ENCODE measurements around the gene ZBTB46. TPM values are rescaled to one million over a fixed set of nuclear protein-coding genes. Genes with fewer than 3 reads are reported as not detected.
"Not testable (repeated sequence)": the region's sequence is repeated elsewhere in the genome, so short reads cannot be mapped to it uniquely, and the experiment has no call there.

ZBTB46 gene
- total and polyA plus RNA-seq, 5 experiments from 2014 or later = 0.06 to 0.08 (median 0.06) TPM; not detected in 2

DNA sequence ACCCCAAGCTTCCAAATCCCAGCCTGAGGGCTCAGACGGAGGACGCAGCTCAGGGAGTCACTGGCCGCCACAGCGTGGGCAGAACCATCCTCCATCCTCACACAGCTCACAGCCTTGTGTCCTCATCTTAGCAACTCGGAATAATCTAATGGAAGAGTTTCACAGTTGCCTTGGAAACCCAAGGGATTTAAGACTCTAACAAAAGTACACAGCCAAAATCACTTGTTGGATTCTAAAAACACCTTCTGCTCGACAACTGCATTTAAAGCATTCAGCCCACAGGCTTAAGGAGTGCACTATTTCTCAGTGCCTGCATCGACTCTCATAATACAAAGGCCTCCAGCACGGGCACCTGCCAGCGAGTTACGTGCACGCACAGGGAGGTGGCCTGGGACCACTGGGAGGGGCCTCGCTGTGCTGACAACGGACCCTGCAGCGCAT lies 45.4 kb downstream of the ZBTB46 start:
- ATAC-seq (no peak), DNase-seq (no peak)
- Mint-ChIP-seq H3K4me1 (peaks cover 8 to 24% (median 16%) of the 10 kb centered on the region in 4 donors), H3K9me3 (no peaks in the 10 kb centered on the region), H3K36me3 (no peaks in the 10 kb centered on the region), H3K27ac (peak overlapping the region in 3 of 10 donors; percentile 16 to 69 (median 49)), H3K27me3 (no peaks in the 10 kb centered on the region), H3K4me3 (no peak overlapping the region)
- POLR2A ChIA-PET = interaction anchor here (0.5 to 1.7 kb wide), 6 partner anchors 35 to 248 kb away, joined by 3 to 10 read pairs (median 4); partner anchors contain the start of genes ARFRP1, PTK6, TPD52L2 and ZGPAT

DNA sequence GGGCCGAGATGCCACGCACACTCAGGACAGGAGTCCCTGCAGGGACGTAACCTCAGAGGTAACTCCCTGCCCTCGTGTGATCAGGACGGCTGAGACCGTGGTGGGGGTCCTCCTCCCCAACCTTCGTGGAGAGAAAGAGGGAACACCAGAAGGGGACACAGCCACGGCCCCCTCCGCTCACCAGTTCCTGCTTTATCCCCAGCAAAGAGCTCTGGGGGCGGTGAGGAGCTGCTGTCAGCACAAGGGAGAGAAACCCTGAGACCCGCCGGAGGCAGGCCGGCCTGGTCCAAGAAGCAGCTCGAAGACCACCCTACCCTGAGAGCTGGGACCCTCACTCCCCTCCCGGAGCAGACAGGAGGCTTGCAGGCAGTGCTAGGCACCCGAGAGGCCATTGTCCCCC lies 47.1 kb downstream of the ZBTB46 start:
- POLR2A ChIA-PET = interaction anchor here (0.5 to 2.8 kb wide), 5 partner anchors 45 to 162 kb away, joined by 3 to 14 read pairs (median 3); partner anchors contain the start of genes GMEB2, LIME1, SLC2A4RG and TPD52L2

DNA sequence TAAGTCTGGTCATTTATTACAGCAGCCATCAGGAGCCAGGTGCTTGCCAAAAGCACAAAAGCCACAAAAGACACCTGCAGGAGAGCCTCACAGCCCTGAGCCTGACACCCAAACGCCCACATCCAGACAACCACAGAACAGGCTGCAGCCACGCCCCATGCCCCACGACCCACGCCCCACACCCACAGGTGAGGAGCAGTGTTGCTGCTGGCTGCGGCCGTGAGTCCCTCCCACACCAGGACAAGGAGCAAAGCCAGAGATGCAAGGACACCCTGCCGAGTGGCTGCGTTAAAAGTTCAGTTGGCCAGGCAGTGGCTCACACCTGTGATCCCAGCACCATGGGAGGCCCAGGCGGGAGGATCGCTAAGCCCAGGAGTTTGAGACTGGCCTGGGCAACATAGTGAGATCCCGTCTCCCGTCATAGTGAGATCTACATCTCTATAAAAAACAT lies 48.5 kb downstream of the ZBTB46 start:
- peak overlapping the region; percentile 38 to 93 (median 76) for H3K27ac Mint-ChIP-seq
- DNase-seq (peak in 2 of 10 donors; percentile 19 to 33), ATAC-seq (peak; percentile 31 to 37)
- H3K27me3 Mint-ChIP-seq = no peaks in the 10 kb centered on the region
- no peaks in the 10 kb centered on the region for H3K9me3 Mint-ChIP-seq
- H3K4me1 Mint-ChIP-seq = peaks cover 8 to 28% (median 17%) of the 10 kb centered on the region in 4 donors
- H3K4me3 Mint-ChIP-seq = peak overlapping the region in 5 of 10 donors; percentile 52 to 80 (median 69)
- no peaks in the 10 kb centered on the region for H3K36me3 Mint-ChIP-seq
- POLR2A ChIA-PET = interaction anchor here (1.3 to 2.8 kb wide), 4 partner anchors 41 to 75 kb away, joined by 4 to 14 read pairs (median 12); partner anchors contain the start of genes ARFRP1, LIME1, SLC2A4RG and ZGPAT

More for the DNA sequence above, 47.1 kb downstream of the ZBTB46 start:
- ATAC-seq = no peak
- Mint-ChIP-seq H3K27ac (no peak overlapping the region), H3K4me3 (no peak overlapping the region), H3K4me1 (peaks cover 8 to 28% (median 17%) of the 10 kb centered on the region in 4 donors), H3K27me3 (no peaks in the 10 kb centered on the region), H3K36me3 (no peaks in the 10 kb centered on the region), H3K9me3 (no peaks in the 10 kb centered on the region)
- DNase-seq = no peak

DNA sequence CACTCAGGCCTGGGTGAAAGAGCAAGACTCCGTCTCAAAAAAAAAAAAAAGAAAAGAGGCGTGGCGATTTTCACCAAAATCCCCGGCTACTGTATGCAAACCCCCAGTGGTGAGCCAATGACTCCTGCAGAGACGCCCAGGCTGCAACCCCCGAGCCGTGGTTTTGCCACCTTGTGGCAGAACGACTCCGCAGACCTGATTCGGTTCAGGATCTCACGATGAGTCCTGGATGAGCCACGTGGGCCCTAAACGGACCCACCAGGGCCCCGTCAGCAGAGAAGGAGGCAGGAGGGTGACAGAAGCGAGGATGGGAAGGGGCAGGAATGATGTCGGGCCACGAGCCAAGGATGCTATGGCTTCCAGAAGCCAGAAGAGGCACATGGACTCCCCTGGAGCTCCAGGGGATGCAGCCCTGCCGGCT lies 49.0 kb downstream of the ZBTB46 start:
- Mint-ChIP-seq H3K36me3 (no peaks in the 10 kb centered on the region), H3K9me3 (no peaks in the 10 kb centered on the region), H3K4me1 (peaks cover 8 to 28% (median 17%) of the 10 kb centered on the region in 4 donors), H3K27ac (peak overlapping the region; percentile 44 to 93 (median 84)), H3K4me3 (peak overlapping the region; percentile 22 to 80 (median 65)), H3K27me3 (no peaks in the 10 kb centered on the region)
- DNase-seq = peak; percentile 21 to 88 (median 70)
- POLR2A ChIA-PET = interaction anchor here (0.6 to 2.8 kb wide), 6 partner anchors 10 to 79 kb away, joined by 3 to 14 read pairs (median 8); partner anchors contain the start of genes ABHD16B, ARFRP1, LIME1 and SLC2A4RG
- ATAC-seq = peak; percentile 94 to 97

DNA sequence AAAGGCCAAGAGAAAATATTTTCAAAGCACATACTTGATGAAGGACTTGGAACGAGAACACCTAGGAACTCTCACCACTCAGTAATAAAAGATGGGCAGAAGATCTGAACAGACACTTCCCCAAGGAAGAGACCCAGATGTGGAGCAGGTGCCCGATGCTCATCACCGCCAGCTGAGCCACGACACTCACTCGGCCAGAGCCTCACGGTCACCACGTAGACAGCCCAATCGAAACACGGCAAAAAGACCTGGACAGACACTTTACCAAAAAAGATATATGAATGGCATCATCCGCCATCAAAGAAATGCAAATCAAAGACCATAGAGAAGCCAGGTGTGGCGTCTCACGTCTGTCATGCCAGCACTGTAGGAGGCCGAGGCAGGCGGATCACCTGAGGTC lies 49.9 kb downstream of the ZBTB46 start:
- H3K27me3 Mint-ChIP-seq = no peaks in the 10 kb centered on the region
- ATAC-seq = no peak
- POLR2A ChIA-PET = interaction anchor here (0.6 to 2.8 kb wide), 5 partner anchors 9 to 227 kb away, joined by 3 to 14 read pairs (median 12); partner anchors contain the start of genes ARFRP1, LIME1, SLC2A4RG and ZGPAT
- peak overlapping the region in 5 of 10 donors; percentile 9 to 60 (median 40) for H3K4me3 Mint-ChIP-seq
- no peaks in the 10 kb centered on the region for H3K36me3 Mint-ChIP-seq
- H3K4me1 Mint-ChIP-seq = peaks cover 8 to 24% (median 17%) of the 10 kb centered on the region in 4 donors
- no peaks in the 10 kb centered on the region for H3K9me3 Mint-ChIP-seq
- DNase-seq = no peak
- H3K27ac Mint-ChIP-seq = peak overlapping the region in 4 of 10 donors; percentile 19 to 69 (median 39)

DNA sequence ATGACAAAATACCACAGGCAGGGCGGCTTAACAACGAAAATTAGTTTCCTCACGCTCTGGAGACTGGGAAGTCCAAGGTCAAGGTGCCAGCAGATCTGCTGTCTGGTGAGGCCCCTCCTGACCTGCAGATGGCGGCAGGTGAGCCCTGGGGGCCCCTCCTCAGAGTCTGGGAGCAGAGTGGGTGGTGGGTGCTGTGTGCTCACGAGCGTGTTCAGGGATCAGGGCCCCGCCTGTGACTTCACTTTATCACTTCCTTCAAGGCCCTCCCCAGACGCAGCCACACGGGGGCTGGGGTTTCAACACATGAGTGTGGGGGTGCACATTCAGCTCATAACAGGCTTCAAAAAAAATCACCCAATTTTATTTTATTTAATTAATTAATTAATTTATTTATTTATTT lies 52.2 kb downstream of the ZBTB46 start:
- Mint-ChIP-seq H3K36me3 (no peaks in the 10 kb centered on the region), H3K27me3 (no peaks in the 10 kb centered on the region), H3K9me3 (no peaks in the 10 kb centered on the region), H3K4me3 (no peak overlapping the region), H3K4me1 (peaks cover 8 to 35% (median 18%) of the 10 kb centered on the region in 4 donors), H3K27ac (no peak overlapping the region)
- POLR2A ChIA-PET = interaction anchor here (1.1 to 1.4 kb wide), 2 partner anchors 28 to 42 kb away, joined by 3 to 7 read pairs; partner anchors contain the start of gene LIME1
- DNase-seq = no peak
- no peak for ATAC-seq

DNA sequence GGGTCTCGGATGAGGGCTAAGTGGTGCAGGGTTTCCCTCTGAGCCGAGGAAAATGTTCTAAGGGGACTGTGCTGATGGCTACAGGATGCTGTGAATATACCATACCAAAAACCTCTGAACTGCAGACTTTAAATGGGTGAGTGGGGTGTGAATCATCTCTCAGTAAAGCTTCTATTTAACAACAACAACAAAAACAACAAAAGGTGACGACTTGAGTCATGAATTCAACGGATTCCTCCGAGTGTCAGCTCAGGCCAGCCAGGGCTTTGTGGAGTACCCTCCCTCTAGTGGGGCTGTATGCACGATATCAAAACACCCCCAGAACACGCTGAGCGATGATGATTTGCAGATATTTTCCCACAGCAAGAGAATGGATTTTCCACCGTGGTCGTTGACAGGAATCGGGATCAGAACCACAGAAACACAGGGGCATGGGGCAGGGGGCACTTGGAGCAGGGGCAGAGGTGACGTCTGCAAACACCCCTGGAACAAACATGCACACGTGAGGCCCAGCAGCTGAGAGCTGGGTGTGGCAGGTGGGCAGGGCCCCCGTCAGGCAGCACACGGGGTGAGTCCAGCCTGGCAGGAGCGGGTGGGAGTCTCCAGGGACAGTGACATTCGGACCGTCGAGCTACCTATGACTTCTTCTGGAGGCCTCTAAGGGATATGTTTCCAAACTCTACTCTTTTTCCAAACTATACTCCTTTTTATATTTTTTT lies 52.9 kb downstream of the ZBTB46 start:
- POLR2A ChIA-PET = interaction anchor here (1.1 to 1.4 kb wide), 2 partner anchors 27 to 42 kb away, joined by 3 to 7 read pairs; partner anchors contain the start of gene LIME1
- Mint-ChIP-seq H3K27me3 (no peaks in the 10 kb centered on the region), H3K4me1 (peaks cover 8 to 35% (median 17%) of the 10 kb centered on the region in 4 donors), H3K27ac (no peak overlapping the region), H3K36me3 (no peaks in the 10 kb centered on the region), H3K4me3 (no peak overlapping the region), H3K9me3 (no peaks in the 10 kb centered on the region)
- DNase-seq = no peak
- ATAC-seq = no peak

DNA sequence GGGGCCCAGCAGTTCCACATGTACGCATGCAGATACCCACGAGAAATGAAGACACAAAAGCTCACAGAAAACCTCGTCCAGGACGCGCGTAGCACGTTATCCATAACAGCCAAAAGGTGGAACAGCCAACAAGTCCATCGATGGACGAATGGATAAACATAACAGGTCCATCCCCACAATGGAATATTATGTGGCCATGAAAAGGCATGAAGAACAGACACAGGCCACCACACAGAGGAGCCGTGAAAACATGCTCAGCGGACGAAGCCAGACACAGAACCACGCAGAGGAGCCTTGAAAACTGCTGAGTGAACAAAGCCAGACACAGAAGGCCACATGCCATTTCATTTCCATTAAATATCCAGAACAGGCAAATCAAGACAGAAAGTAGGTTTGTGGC lies 53.5 kb downstream of the ZBTB46 start:
- peak overlapping the region in 1 of 10 donors; percentile 52 for H3K27ac Mint-ChIP-seq
- POLR2A ChIA-PET = interaction anchor here (0.6 to 1.4 kb wide), 2 partner anchors 27 to 194 kb away, joined by 3 to 7 read pairs; no protein-coding TSS in a partner anchor

DNA sequence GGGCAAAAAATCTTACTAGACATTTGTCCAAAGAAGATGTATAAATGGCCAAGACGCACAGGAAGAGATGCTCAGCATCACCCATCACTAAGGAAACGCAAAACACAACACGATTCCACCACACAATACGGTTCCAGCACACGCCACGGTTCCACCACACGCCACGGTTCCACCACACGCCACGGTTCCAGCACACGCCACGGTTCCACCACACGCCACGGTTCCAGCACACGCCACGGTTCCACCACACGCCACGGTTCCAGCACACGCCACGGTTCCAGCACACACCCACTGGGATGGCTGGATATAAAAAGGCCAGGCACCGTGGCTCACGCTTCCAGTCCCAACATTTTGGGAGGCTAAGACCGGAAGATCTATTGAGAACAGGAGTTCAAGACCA lies 54.2 kb downstream of the ZBTB46 start:
- not testable (repeated sequence) for H3K9me3 Mint-ChIP-seq, ATAC-seq, DNase-seq, H3K27ac Mint-ChIP-seq, H3K36me3 Mint-ChIP-seq, H3K27me3 Mint-ChIP-seq, H3K4me3 Mint-ChIP-seq
- H3K4me1 Mint-ChIP-seq = peaks cover 2 to 26% (median 8%) of the 10 kb centered on the region in 4 donors
- POLR2A ChIA-PET = interaction anchor here (0.6 kb wide), 1 partner anchor 194 kb away, joined by 3 read pairs; no protein-coding TSS in a partner anchor

More for the DNA sequence above, 53.5 kb downstream of the ZBTB46 start:
- no peaks in the 10 kb centered on the region for H3K36me3 Mint-ChIP-seq
- peaks cover 7 to 33% (median 15%) of the 10 kb centered on the region in 4 donors for H3K4me1 Mint-ChIP-seq
- DNase-seq = no peak
- no peaks in the 10 kb centered on the region for H3K27me3 Mint-ChIP-seq
- H3K4me3 Mint-ChIP-seq = no peak overlapping the region
- H3K9me3 Mint-ChIP-seq = no peaks in the 10 kb centered on the region
- no peak for ATAC-seq

DNA sequence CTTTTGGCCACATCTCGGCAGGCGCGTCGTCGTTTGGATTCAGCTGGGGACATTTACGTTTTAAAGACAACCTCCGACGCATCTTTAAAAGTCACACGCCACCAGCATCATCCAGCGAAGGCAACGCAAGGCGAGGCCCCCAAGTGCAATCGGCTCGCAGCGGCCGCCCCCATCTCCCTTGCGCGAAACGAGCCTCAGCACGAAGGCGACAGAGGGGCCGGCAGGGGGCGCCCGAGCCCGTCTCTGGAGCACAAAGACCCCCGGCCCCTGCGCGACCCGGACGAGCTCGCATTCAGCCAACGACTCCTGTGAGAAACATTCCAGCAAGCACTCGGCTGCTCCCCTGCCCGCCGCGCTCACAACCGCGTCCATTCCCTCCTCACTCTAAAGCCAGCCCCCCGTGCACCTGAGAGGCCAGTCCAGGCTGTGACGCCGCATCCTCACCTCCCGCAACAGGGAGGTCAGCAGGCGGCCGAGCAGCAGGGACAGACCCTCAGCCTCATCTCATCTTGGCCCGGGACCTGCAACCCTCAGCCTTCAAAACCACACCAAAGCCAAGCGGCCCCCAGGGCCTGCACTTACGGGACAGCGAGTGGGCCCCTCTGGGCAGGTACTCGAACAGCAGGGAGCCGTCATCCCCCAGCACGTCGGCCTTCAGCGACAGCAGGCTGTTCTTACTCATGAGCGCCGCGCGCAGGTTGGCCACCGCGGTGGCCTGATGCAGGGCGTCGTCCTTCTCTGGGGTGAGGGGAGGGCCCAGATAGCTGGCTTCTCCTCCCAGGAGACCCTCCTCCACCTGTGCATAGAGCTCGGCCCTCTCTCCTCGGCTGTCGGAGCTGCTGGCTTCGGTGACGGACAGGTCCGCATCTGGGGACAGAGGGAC lies 55.7 kb downstream of the ZBTB46 start:
- Mint-ChIP-seq H3K4me3 (peak overlapping the region in 6 of 10 donors; percentile 10 to 63 (median 44)), H3K27ac (peak overlapping the region in 4 of 10 donors; percentile 5 to 80 (median 58)), H3K36me3 (no peaks in the 10 kb centered on the region), H3K4me1 (peaks cover 0 to 16% (median 2%) of the 10 kb centered on the region in 4 donors), H3K27me3 (no peaks in the 10 kb centered on the region), H3K9me3 (no peaks in the 10 kb centered on the region)
- ATAC-seq (peak; percentile 62 to 81), DNase-seq (peak in 7 of 10 donors; percentile 42 to 73 (median 47))
- POLR2A ChIA-PET = interaction anchor here (0.7 to 1.7 kb wide), 6 partner anchors 23 to 86 kb away, joined by 3 to 5 read pairs (median 4); partner anchors contain the start of genes ARFRP1 and ZGPAT

DNA sequence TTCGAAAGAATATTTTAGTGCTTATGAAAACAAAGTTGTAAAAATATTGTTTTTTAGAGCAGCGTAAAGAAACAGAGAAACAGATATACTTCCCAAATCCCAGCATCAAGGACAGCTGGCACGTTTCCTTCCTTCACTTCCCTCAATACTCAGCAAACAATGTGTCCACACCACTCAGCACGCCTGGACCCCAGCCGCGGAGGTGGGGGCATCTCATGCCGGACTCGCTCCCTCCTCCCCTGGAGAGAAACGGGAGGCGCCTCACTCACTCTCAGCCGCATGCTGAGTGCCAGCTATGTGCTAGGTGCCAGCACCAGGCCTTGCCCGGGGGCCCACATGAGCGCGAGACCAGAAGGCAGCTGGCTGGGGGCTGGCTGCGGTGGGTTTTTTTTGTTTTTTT lies 56.8 kb downstream of the ZBTB46 start:
- ATAC-seq (no peak), DNase-seq (no peak)
- peak overlapping the region in 3 of 10 donors; percentile 9 to 65 (median 38) for H3K4me3 Mint-ChIP-seq
- H3K27ac Mint-ChIP-seq = peak overlapping the region in 3 of 10 donors; percentile 34 to 69 (median 46)
- H3K36me3 Mint-ChIP-seq = no peaks in the 10 kb centered on the region
- no peaks in the 10 kb centered on the region for H3K9me3 Mint-ChIP-seq
- H3K27me3 Mint-ChIP-seq = no peaks in the 10 kb centered on the region
- peaks cover 0 to 13% (median 2%) of the 10 kb centered on the region in 4 donors for H3K4me1 Mint-ChIP-seq
- POLR2A ChIA-PET = interaction anchor here (0.7 to 1.7 kb wide), 6 partner anchors 12 to 67 kb away, joined by 4 to 5 read pairs (median 4); partner anchors contain the start of genes ARFRP1 and ZGPAT

All from naive thymus-derived CD8-positive, alpha-beta T cell (primary cell).